Fibroblast of villous mesenchyme (primary cell): ENCODE data around the gene MEIKIN. TPM values are rescaled to one million over a fixed set of nuclear protein-coding genes. Genes with fewer than 3 reads are reported as not detected.

Source experiments
- DNase-seq: peaks from one replicate; pipeline ENCODE4 v3.0.0-alpha.2; 2010; ENCODE audit warnings: low read depth
- H3K4me3 ChIP-seq: 2 replicates; pipeline ENCODE4 v1.5.1; 2011; ENCODE audit warnings: low read depth, mild to moderate bottlenecking, low read length
- total RNA-seq: library from RNA; depleted of rRNA; stranded (reverse); fragments of >200 nt; gene quantifications from 2 replicates; pipeline ENCODE4 v1.2.3, GENCODE V29; 2012
- TF ChIP-seq, protein P1 (sequence below): IDR thresholded peaks from 2 replicates; pipeline ENCODE4 v1.5.1; 2012; ENCODE audit warnings: low read depth, mild to moderate bottlenecking, low read length; ENCODE audit not compliant: insufficient read depth

MEIKIN gene
- total RNA-seq, 1 donor: not detected

DNA sequence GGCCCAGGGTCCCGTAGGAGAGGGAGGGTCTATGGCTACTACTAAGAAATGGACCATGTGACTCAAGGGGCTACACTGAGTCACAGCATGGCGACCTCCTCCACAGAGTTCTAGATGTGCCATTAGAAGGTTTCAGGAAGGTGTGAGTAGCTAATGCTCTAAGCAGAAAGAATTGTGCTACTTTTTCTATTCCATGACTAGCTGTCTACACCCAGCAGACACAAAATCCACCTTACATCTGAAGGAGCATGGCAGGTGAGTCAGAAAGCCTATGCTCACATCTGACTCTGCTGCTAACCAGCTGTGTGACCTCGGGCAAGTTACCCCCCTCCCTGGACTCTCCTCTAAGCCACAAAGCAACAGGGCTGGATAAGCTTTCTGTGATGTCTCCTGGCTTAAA is 14.4 kb upstream of the MEIKIN start:
- TF ChIP-seq, protein P1, sequence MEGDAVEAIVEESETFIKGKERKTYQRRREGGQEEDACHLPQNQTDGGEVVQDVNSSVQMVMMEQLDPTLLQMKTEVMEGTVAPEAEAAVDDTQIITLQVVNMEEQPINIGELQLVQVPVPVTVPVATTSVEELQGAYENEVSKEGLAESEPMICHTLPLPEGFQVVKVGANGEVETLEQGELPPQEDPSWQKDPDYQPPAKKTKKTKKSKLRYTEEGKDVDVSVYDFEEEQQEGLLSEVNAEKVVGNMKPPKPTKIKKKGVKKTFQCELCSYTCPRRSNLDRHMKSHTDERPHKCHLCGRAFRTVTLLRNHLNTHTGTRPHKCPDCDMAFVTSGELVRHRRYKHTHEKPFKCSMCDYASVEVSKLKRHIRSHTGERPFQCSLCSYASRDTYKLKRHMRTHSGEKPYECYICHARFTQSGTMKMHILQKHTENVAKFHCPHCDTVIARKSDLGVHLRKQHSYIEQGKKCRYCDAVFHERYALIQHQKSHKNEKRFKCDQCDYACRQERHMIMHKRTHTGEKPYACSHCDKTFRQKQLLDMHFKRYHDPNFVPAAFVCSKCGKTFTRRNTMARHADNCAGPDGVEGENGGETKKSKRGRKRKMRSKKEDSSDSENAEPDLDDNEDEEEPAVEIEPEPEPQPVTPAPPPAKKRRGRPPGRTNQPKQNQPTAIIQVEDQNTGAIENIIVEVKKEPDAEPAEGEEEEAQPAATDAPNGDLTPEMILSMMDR: no peak
- no peak for DNase-seq
- no peak overlapping the region for H3K4me3 ChIP-seq

DNA sequence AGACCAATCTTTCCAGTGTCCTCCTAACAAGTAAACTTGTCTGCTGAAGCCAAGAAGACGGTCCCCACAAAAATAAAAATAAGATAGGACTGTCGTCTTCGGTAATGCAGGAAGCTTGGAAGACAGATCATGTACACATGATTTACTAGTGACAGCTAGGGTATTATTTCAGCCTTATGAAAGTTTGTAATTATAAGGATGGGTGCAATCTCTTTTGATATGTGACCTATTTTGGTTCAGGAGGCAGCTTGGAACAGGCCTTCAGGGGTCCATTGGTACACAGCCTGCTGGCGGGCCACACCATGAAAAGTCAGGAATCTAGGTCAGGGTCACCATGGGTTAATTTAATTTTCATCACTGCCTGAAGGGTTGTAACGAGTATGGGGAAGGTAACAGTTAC is 13.7 kb upstream of the MEIKIN start:
- H3K4me3 ChIP-seq: no peak overlapping the region
- TF ChIP-seq, protein P1: no peak
- DNase-seq: no peak

DNA sequence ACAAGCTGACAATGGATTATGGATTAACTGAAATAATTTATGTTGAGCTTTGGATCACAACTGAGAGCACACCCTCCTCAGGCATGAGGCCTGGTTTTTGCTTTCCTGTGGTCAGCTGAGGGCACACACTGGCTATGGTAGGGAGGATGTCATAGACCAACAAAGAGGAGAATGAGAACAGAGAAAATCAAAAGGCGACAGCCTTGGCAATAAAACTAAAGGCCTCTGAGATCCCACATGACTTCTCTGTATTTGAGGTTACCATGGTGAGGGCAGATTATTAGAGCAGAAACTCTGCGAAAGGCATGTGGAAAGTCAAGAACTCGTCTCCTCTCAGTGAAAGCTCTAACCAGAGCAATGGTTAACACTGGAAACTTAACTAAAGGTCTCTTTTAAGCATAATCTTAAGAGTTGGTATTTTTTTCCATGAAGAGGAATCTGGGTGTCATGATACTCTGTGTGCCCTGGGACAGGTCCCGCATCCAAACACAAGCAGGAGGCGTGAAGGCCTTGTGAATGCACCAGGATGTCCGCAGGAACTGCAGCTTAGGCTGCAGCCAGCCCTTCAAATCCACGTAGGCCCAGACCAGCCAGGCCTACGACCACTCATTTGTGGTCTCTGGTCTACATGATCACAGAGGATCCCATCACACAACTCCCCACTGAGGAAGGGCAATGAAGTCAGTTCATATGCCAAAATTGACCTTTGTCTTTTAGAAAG is 12.4 kb upstream of the MEIKIN start:
- H3K4me3 ChIP-seq: no peak overlapping the region
- TF ChIP-seq, protein P1: no peak
- no peak for DNase-seq

DNA sequence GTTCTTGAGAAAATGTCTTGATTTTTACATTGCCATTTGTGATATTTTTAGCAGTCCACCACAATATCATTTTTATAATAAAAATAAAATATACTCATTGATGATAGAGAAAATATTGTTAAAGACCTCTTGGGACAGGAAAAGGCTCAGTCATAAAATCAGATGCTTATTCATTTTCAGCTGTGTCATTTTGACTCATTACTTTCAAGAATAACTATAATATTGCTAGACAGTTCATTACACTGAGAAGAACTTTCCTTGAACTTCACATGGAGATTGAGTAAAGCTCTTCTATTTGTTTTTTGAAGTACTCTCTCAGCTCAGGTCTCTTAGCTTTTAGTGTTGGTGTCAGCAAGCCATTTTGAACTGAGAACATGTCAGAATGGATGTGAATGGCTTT is 8.5 kb upstream of the MEIKIN start:
- DNase-seq: no peak
- H3K4me3 ChIP-seq: no peak overlapping the region
- TF ChIP-seq, protein P1: no peak

DNA sequence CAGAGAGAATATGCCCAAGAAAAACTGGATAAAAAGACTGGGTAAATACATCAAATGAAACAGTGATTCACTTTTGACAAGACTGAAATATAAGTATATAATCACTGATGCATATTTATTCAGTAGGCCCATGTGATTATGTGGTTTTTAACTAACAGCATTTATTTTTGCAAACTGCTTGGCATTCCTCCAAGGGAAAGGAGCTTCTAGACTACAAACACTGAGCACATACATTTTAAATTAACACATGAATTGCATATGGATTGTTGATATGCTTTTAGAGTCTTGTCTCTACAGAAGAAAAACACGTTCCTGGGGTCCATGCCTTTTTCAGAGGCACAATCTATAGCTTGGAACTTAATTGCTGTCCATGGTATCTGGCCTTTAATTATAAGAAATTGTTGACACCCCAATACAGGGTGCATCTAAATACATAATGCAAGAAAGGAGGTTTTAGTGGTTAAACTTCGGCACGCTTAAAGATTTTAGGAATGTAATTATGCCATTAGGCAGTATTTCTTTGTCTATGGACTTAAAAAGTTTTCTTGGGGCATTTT is 6.9 kb upstream of the MEIKIN start:
- H3K4me3 ChIP-seq: no peak overlapping the region
- DNase-seq: peak; percentile 2
- TF ChIP-seq, protein P1: no peak

DNA sequence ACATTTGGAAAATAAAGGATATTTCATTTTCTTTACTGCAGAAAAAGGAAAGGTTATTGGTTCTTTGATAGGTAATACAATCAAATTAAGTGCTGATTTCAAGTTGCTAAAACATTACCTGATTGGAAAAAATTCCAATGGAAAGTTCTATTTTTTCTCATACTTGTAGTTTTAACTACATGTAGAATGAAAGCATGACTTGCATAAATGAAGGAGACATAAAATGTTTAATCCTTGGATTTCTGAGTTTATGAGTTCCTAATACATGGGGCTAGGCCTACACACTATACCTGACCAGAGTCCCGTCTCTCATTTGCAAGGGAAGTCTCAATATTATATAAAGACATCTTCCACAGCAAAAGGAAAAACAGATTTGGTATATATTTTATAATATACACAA is 5.2 kb upstream of the MEIKIN start:
- H3K4me3 ChIP-seq: no peak overlapping the region
- no peak for DNase-seq
- TF ChIP-seq, protein P1: no peak

DNA sequence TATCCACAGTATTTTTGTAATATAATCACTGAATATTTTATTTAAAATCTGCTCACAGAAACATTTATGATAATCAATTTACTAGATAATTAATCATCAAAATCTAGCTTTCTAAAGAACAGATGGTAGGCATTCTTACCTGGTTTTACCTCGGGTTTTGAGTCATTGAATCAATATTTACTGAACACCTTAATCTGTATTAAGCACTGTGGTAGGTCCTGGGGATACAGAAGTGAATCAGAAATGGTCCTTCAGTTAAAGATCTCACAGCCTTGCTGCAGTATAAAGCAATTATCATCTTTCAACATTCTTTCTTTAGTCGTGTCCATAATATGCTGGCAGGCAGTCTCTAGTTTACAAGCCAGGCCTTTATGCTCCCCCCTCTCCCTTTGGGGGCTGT is 2.0 kb upstream of the MEIKIN start:
- no peak for DNase-seq
- H3K4me3 ChIP-seq: no peak overlapping the region
- TF ChIP-seq, protein P1: no peak
